ENCODE results near the gene FKRP.

GRCh38 chr19:46730595-46730994 lies 15.3 kb upstream of the FKRP start:
- TF ChIP-seq CTCF (IDR thresholded peaks at IDR 0.05) (no peak), EP300 (IDR thresholded peaks at IDR 0.05) (no peak)

Measured in stomach (tissue), 4 donors.